DLD1 (cell line): ENCODE measurements around the gene CPA2.
"Not testable (repeated sequence)": the region's sequence is repeated elsewhere in the genome, so short reads cannot be mapped to it uniquely, and the experiment has no call there.

Experiments used
- in situ Hi-C: cut with HindIII; loops from 2 replicates; pipeline ENCODE4 v1.10.0; 2017; ENCODE audit warnings: low sequenced_read_pairs

Gene CPA2

DNA sequence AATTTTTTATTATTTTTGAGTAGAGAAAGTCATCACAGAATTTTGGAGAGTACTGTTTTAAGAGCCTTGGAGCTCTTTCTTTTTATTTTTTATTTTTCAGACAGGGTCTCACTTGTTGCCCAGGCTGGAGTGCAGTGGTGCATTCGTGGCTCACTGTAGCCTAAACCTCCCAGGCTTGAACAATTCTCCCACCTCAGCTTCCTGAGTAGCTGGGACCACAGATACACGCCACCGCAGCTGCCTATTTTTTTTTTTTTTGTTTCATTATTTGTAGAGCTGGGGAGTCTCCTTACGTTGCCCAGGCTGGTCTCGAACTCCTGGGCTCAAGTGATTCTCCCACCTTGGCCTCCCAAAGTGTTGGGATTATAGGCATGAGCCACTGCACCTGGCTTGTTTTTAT is 36.9 kb downstream of the CPA2 start:
- in situ Hi-C loops, result no loop called here

DNA sequence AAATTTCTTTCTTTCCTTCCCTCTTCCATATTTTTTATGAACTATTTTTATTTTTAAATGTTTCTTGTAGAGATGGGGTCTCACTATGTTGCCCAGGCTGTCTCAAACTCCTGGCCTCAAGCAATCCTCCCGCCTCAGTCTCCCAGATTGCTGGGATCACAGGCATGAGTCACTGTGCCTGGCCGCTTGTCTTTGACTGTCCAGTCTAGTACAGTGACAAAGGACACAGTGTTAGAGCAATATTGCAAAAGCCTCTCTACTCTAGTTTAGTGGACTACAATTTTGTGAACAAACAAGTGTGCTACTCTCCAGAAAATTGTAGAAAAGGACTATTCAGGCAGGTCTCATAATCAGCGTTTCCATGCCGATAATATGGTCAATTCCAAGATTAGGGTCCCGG is 37.3 kb downstream of the CPA2 start:
- in situ Hi-C loops, result no loop called here

DNA sequence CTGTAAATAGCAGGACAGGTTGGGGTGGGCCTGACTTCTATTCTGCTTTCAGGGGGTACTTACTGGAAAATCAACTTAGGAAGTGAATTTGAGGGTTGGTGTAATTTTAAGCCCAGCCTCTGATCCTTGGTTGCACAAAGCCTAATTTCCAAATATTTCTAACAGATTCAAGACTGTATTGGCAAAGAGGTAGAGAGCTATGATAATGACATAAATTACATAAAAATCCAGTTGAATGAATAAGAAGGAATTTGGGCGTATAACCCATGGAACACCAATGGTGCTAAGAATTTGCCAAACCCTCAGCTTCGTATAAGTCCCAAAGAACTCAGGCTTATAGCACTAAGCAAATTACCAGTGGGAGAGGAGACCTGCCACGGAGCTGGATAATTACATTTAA is 38.2 kb downstream of the CPA2 start:
- in situ Hi-C loops, result no loop called here

DNA sequence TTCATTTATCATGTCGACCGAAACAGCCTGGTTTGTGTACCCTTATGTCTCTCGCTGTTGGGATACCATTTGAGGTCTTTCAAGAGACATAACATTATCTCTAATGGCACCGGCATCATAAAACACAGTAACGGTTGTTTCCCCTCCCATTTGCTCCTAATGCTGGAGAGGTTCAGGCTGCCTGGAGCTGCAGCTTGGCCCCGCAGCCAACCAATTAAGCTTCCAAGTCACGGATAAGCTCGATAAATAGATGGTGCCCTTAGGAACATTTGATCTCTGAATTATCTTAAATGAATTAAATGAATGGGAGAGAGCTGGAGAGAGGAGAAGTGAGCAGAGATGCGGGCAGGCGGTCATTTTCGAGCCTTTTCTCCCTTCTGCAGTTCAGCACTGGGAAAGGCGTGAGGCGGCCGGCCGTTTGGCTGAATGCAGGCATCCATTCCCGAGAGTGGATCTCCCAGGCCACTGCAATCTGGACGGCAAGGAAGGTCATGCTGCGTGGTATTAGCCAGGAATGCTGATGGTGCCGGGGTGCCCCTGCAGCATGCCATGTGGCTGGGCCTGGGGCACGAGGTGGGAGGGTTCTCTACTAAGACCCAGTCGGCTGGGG is 38.9 kb downstream of the CPA2 start:
- in situ Hi-C loops, result no loop called here

DNA sequence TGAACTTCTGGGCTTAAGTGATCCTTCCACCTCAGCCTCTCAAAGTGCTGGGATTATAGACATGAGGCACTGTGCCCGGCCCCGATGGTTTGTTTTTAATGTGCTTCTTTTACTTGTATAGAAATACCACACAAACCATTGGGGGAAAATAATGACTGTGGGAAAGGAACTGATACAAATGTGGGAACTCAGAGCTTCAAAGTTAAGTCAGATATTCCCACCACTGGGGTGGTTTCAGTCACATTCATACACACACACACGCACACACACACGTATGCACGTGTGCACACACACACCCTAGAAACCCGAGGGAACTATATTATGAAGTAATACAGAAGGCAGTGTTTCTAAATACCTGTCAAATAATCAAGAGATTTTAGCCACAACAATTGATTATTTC is 43.3 kb downstream of the CPA2 start:
- in situ Hi-C loops, result no loop called here

DNA sequence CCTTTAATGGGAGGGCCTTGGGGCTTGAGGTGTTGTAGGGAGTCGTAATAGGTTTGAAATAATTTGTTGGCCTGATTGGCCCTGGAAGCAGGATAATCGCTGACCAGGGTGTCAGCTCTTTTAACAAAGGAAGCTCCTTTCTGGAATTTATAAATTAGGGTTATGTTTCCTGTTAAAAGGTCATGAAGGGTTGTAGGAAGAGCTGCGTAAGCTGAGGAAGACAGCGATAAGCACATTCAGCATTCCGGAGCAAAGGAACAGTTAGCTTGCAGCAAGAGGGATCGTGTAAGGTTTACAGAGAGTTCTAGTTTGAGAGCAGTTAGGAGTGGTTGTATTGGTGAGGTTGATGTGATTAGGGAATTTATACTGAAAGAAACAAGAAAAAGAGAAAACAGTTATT is 47.6 kb downstream of the CPA2 start:
- in situ Hi-C loops, result no loop called here

DNA sequence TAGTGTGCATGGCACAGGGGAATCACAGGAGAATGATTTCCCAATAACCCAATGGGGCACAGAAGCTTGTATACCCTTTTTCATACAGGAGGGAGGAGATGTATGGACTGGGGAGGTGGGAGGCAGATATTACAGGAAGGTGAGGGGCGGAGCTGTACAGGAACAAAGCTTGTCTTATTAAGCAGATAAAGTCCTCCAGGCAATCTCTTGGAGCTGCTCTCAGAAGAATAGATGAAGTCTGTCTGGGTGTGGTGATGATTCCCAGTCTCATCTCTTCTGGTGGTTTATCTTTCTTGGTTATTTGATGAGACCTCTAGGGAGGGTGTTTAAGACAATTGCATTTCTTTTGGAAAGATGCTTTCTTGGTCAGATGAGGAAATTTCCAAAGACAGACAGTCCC is 52.9 kb downstream of the CPA2 start:
- in situ Hi-C loops, result no loop called here

DNA sequence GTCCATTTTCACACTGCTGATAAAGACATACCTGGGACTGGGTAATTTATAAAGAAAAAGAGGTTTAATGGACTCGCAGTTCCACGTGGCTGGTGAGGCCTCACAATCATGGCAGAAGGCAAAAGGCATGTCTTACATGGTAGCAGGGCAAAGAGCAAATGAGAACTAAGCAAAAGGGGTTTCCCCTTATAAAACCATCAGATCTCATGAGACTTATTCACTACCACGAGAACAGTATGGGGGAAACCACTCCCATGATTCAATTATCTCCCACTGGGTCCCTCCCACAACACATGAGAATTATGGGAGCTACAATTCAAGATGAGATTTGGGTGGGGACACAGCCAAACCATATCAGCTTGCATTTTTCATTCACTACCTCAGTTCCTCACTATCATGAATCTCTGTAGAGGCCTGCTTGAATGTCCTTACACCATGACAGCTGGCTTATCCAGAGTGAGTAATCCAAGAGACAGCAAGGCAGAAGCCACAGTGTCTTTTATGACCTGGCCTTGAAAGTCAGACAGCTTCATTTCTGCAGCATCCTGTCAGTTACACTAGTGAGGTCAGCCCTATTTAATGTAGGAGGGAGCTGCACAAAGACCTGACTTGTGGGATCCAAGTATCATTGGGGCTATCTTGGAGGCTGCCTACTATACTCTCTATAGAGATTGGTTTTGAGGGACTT is 55.0 kb downstream of the CPA2 start:
- in situ Hi-C loops, result not testable (repeated sequence)

DNA sequence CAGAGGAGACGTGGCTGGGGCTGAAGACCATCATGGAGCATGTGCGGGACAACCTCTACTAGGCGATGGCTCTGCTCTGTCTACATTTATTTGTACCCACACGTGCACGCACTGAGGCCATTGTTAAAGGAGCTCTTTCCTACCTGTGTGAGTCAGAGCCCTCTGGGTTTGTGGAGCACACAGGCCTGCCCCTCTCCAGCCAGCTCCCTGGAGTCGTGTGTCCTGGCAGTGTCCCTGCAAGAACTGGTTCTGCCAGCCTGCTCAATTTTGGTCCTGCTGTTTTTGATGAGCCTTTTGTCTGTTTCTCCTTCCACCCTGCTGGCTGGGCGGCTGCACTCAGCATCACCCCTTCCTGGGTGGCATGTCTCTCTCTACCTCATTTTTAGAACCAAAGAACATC is 56.0 kb downstream of the CPA2 start:
- in situ Hi-C loops, result no loop called here

DNA sequence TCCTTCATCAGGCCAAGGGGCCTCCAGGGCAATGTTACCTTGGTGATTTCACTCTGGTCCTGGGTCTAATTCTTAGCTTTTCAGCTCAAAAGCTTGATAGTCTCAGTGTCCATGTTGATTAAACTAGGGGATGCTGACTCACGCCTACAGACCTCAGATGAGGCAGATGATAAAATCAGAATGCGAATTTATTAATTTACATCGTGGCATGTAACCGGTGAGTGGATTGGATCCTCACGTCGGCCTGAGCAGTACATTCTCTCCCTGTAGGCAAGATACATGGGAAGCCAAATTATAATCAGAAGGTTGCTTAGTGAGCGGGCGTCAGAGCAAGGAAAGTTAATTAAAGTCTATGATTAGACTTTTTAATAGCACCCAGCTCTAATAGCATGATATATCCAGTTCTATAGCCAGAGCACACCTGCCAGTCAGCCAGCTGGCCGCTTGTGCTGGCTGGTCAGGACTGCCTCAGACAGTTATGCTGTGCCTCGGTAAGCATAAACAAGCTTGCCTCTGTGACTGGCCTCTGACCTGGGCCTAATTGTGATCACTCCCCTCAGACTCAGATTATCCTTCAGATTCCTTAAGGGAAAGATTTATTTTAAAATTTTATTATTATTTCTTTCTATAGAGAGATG is 57.8 kb downstream of the CPA2 start:
- in situ Hi-C loops, result no loop called here

DNA sequence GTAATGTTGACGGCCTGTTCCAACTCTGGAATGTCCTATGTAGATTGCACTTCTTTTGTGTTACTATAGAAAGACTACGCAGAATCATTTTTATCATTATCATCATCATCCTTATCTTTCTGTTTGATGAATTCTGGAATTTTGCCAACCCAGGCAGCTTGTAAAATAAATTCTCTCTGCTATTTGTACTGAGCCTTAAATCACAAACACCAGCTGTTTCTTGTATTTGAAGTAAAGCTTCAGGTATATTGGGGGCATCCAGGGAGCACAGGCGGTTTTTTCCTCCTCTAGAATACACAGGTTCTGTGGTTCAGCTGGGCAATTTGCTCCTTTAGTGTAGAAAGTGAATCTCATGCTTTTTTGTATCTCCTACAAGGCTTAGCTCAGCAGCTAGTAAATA is 63.0 kb downstream of the CPA2 start:
- in situ Hi-C loops, result no loop called here

DNA sequence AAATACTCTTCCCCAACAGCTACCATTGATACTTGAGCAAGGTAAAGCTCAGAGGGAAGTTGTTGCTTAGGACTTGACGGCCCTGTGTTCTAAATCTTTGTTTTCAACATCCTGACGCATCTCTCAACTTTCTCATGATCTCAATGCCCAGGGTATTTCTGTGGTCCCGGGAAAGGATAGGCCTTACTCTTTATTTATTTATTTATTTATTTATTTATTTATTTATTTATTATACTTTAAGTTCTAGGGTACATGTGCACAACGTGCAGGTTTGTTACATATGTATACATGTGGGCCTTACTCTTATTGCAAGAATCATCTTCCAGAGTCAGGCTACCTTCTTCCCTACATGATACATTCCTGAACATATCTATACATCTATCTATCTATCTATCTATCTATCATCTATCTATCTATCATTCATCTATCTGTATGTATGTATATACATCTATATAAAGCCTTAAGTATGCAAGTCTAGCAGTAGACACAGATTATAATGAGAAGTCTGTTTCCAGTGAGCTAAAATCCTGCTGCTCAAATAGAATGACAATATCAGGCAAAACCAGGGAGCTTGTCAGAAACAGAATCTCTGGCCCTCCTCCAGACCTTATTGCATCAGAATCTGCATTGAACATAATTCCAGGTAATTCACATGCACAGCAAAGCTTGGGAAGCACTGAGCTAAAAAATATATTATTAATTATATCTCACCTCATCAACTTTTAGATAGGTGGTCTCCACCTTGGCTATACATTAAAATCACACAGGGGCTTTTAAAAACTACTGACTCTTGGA is 65.8 kb downstream of the CPA2 start:
- in situ Hi-C loops, result no loop called here

DNA sequence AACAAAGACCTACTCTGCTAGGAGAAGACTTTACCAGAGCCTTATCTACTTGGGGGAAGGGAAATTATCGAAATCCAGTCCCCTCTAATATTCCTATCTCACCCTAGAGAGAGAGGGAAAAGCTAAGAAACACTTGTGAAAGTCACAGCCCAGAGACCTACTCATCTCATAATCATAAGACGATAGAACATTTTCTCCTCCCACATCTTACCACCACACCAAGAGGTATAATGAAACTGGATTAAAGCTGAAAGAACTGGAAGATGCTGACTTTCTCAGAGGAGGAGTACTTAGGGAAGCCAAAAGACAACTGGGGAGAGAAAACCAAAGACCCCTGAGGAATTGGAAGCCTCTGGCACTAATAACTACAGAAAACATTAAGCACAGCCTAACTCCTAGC is 67.2 kb downstream of the CPA2 start:
- in situ Hi-C loops, result no loop called here

DNA sequence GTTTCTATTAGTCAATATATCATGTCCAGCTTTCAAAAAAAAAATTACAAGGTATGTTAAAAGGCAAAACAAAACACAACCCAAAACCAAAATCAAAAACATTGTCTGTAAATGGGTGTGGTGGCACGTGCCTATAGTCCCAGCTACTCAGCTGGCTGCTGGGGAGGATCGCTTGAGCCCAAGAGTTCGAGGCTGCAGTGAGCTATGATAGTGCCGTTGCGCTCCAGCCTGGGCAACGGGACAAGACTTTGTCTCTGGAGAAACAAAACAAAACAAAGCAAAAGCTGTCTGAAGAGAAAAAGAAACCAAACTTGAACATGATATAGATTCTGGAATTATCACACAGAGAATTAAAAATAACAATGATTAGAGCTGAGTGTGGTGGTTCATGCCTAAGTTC is 67.6 kb downstream of the CPA2 start:
- in situ Hi-C loops, result no loop called here

DNA sequence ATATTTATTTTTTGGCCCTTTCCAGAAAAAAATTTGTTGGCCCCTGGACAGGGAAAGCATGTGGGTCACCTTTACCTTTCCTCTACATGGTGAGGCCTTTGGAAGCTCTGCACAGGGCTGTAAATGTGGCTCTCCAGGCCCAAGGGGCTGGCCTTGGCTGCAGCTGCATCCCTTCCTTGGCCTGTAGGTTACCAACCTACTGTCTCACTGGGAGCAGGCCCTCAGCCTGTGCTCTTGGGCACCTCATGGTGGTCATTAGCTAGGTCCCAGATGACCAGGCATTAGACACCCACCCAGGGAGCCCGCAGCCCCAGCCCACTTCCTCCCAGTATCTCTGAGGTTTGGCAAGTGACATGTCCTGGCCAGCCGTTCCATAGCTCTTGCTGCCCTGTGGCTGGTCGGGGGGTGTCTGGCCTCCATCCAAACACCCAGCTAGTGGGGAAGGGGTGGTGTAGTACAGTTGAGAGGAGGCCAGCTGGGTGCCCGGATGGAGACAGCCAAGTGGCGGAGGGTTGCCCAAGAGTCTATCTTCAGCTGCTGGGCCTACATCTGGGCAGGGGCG is 70.8 kb downstream of the CPA2 start:
- in situ Hi-C loops, result no loop called here

DNA sequence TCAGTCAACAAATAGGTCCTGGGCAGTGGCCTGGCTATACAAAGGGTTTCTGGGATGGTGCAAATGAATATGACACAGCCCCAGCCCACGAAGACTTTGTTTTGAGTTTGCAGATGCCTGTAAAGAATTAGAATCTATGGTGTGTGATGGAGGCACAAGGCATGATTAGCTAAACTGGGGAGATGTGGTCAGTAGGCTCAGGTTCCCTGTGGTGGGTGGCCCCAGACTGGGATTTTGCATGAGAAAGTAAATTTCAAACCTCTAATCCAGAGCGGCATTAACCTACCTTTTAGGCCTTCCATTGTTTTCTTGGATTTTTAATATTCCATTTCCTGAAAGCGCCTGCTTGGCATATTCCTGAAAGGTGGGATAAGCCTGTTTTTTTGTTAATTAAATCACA is 71.6 kb downstream of the CPA2 start:
- in situ Hi-C loops, result no loop called here
